Endothelial cell of umbilical vein (primary cell): ENCODE measurements around the gene STAT4. TPM values are rescaled to one million over a fixed set of nuclear protein-coding genes. Genes with fewer than 3 reads are reported as not detected.

Experiments used
- BruUV-seq: library from RNA; stranded (reverse); fragments of 400-500 nt; replicated peaks from 2 replicates; lab custom pipeline; 2021; lab: Mats Ljungman, UMichigan
- CTCF ChIA-PET: fragments of 300-600, 350-600 bp; sonication (Branson Sonifier 250); formaldehyde crosslinking; loops from one replicate; lab custom pipeline; 2021; ENCODE audit warnings: antibody characterized with exemption, inconsistent platforms; lab: Charles Lee
- POLR2A ChIA-PET: fragments of 300-600, 350-600 bp; sonication (Branson Sonifier 250); formaldehyde crosslinking; loops from one replicate; lab custom pipeline; 2021; ENCODE audit warnings: antibody characterized with exemption, inconsistent platforms; lab: Charles Lee
- DNase-seq: peaks from one replicate; pipeline ENCODE4 v3.0.0-alpha.2; 2011; ENCODE audit warnings: low read depth, low spot score
- FAIRE-seq: peaks from 2 replicates; lab custom pipeline; 2011; peaks lifted over from hg19 to GRCh38; lab: Jason Lieb, UNC
- H2AFZ ChIP-seq: 2 replicates; pipeline ENCODE4 v1.6.0; 2012; ENCODE audit warnings: low read depth, low read length, control low read depth, inconsistent platforms
- H3K27ac ChIP-seq: 2 replicates; pipeline ENCODE4 v1.5.1; 2011; ENCODE audit warnings: low read depth, mild to moderate bottlenecking, control low read depth, low read length, moderate library complexity; ENCODE audit not compliant: insufficient read depth
- H3K27me3 ChIP-seq, 2 experiments: 2 replicates each; pipeline versions ENCODE4 v1.6.0 to v1.6.1; 2011; ENCODE audit warnings: low read length in 2 of 2, mixed read lengths in 1 of 2; ENCODE audit not compliant: control insufficient read depth in 2 of 2, insufficient read depth in 2 of 2
- H3K36me3 ChIP-seq, 2 experiments: 2 replicates in 1 of 2; 3 replicates in 1 of 2; pipeline ENCODE4 v1.5.1; 2011; ENCODE audit warnings: low read length in 2 of 2, mild to moderate bottlenecking in 1 of 2, moderate library complexity in 1 of 2; ENCODE audit not compliant: control insufficient read depth in 2 of 2, insufficient read depth in 2 of 2; ENCODE audit errors: extremely low read depth in 1 of 2
- H3K4me1 ChIP-seq: 3 replicates; pipeline ENCODE4 v1.5.1; 2011; ENCODE audit warnings: mild to moderate bottlenecking, low read length; ENCODE audit not compliant: control insufficient read depth, insufficient read depth; ENCODE audit errors: extremely low read depth
- H3K4me2 ChIP-seq: 2 replicates; pipeline ENCODE4 v1.6.1; 2011; ENCODE audit warnings: low read length, control low read depth, mixed read lengths; ENCODE audit not compliant: insufficient read depth
- H3K4me3 ChIP-seq, 3 experiments: fragments of 200-600 bp in 1 of 3; sonication (generic), shearing (Covaris generic) in 1 of 3; replicated peaks in 1 of 3; 2 replicates each; pipeline ENCODE4 v1.5.1; 2011 to 2016; ENCODE audit warnings: control low read depth in 3 of 3, low read length in 3 of 3, mild to moderate bottlenecking in 2 of 3, inconsistent platforms in 1 of 3, low read depth in 1 of 3, moderate library complexity in 1 of 3; ENCODE audit not compliant: insufficient read depth in 1 of 3
- H3K79me2 ChIP-seq: 2 replicates; pipeline ENCODE4 v1.6.0; 2012; ENCODE audit warnings: low read length, inconsistent platforms; ENCODE audit not compliant: control insufficient read depth, insufficient read depth
- H3K9ac ChIP-seq: replicated peaks from 2 replicates; pipeline ENCODE3; 2011; ENCODE audit warnings: low read length, control low read depth; ENCODE audit not compliant: insufficient read depth; ENCODE audit errors: extremely low read depth
- H3K9me1 ChIP-seq: replicated peaks from 3 replicates; pipeline ENCODE4 v1.6.0; 2011; ENCODE audit warnings: mild to moderate bottlenecking, low read length; ENCODE audit not compliant: control insufficient read depth, insufficient read depth; ENCODE audit errors: extremely low read depth
- H3K9me3 ChIP-seq: replicated peaks from 2 replicates; pipeline ENCODE4 v1.5.1; 2012; ENCODE audit warnings: low read length, inconsistent platforms; ENCODE audit not compliant: control insufficient read depth, insufficient read depth
- H4K20me1 ChIP-seq: replicated peaks from 2 replicates; pipeline ENCODE3; 2011; ENCODE audit warnings: mild to moderate bottlenecking, low read length; ENCODE audit not compliant: control insufficient read depth, insufficient read depth; ENCODE audit errors: extremely low read depth
- EZH2 ChIP-seq: IDR thresholded peaks from 2 replicates; pipeline ENCODE4 v1.6.1; 2012; ENCODE audit warnings: borderline replicate concordance, low read depth, mild to moderate bottlenecking, moderate library complexity, low read length, inconsistent platforms; ENCODE audit not compliant: severe bottlenecking
- FOS ChIP-seq: IDR thresholded peaks from 2 replicates; pipeline ENCODE4 v1.6.1; 2011; ENCODE audit warnings: mild to moderate bottlenecking, low read length, moderate library complexity, borderline replicate concordance; ENCODE audit not compliant: insufficient read depth
- GATA2 ChIP-seq: IDR thresholded peaks from 2 replicates; pipeline ENCODE4 v1.7.0; 2011; ENCODE audit warnings: low read depth, mild to moderate bottlenecking, moderate library complexity, mixed read lengths, low read length; ENCODE audit not compliant: insufficient read length, insufficient read depth
- JUN ChIP-seq: IDR thresholded peaks from 2 replicates; pipeline ENCODE4 v1.6.1; 2011; ENCODE audit warnings: borderline replicate concordance, low read depth; ENCODE audit not compliant: insufficient read length, insufficient read depth
- MYC ChIP-seq: IDR thresholded peaks from one replicate; pipeline ENCODE4 v1.6.1; 2011; ENCODE audit warnings: mild to moderate bottlenecking, low read depth, low read length
- POLR2A ChIP-seq: IDR thresholded peaks from 2 replicates; pipeline ENCODE4 v1.6.1; 2012; ENCODE audit warnings: low read depth, mild to moderate bottlenecking, control low read depth, low read length
- POLR2AphosphoS5 ChIP-seq: IDR thresholded peaks from 2 replicates; pipeline ENCODE4 v1.6.1; 2012; ENCODE audit warnings: low read depth, mild to moderate bottlenecking, control low read depth, low read length, moderate library complexity; ENCODE audit not compliant: insufficient read depth
- dilution Hi-C: fragments of 300-500 bp; cut with MboI; formaldehyde crosslinking; loops from one replicate; pipeline ENCODE4 v1.15.0; 2019; ENCODE audit warnings: low sequenced_read_pairs; ENCODE audit not compliant: extremely low pct_ligation_motif_present
- intact Hi-C: fragments of 100-400 bp; cut with micrococcal nuclease; formaldehyde crosslinking; loops from one replicate; pipeline ENCODE4 v1.10.0; 2022
- polyA plus RNA-seq, 4 experiments: library from polyadenylated mRNA; depleted of rRNA in 3 of 4; stranded (reverse) in 3 of 4; unstranded in 1 of 4; fragments of >200 nt; gene quantifications; 2 replicates each; pipeline versions ENCODE4 v1.2.1 to v1.2.3, GENCODE V29; 2011 to 2012; ENCODE audit warnings: missing spikeins in 1 of 4
- total RNA-seq: library from RNA; stranded (reverse); gene quantifications from 2 replicates; pipeline ENCODE4 v1.2.3, GENCODE V29; 2021
- TF ChIP-seq, protein P1 (sequence below): IDR thresholded peaks from 2 replicates; pipeline ENCODE4 v1.6.1; 2011; ENCODE audit not compliant: insufficient read depth, insufficient read length
- TF ChIP-seq, protein P2 (sequence below), 2 donors: IDR thresholded peaks; 1 replicate in 1 of 2; 2 replicates in 1 of 2; pipeline ENCODE4 v1.5.1; 2011; ENCODE audit warnings: low read length in 2 of 2, mild to moderate bottlenecking in 2 of 2, moderate library complexity in 2 of 2, control low read depth in 1 of 2, inconsistent platforms in 1 of 2, low read depth in 1 of 2; ENCODE audit not compliant: insufficient read depth in 1 of 2; ENCODE audit errors: extremely low read depth in 1 of 2

The STAT4 gene
- total and polyA plus RNA-seq, 2 donors (not counting 3 experiments of a cell fraction or from before 2014, with no cell fraction given): 0.46 to 1.2 TPM

DNA sequence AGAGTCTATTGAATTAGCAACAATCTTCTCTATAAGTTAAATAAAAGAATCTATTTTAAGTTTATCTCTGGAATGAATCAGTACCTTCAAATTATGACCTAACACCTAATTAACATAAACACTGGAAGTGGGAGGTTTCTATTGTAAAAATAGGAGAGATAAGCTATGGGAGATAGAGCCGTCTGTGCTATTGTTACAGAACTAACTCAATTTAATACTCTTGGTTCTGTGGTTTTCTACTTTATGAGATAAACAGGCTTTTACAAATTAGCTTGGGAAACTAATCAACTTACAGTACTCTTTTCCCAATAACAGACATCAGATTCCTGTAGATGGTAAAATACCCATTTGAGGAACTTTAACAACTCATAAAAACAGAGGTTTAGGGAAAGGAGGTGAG, 111.2 kb downstream of the STAT4 start:
- Histone ChIP-seq H3K4me1 (peaks cover 26% of the 10 kb centered on the region), H2AFZ (no peak overlapping the region), H3K36me3 (no peaks in the 10 kb centered on the region), H3K9me1 (no peaks in the 10 kb centered on the region), H3K27me3 (no peaks in the 10 kb centered on the region), H3K27ac (no peak overlapping the region), H3K4me3 (no peak overlapping the region), H3K9ac (no peak overlapping the region), H4K20me1 (no peaks in the 10 kb centered on the region), H3K4me2 (no peak overlapping the region), H3K79me2 (no peaks in the 10 kb centered on the region), H3K9me3 (peaks cover 2% of the 10 kb centered on the region)
- FAIRE-seq (no peak), DNase-seq (no peak)
- no peak for TF ChIP-seq MYC
- TF ChIP-seq GATA2: no peak
- TF ChIP-seq, protein P1, sequence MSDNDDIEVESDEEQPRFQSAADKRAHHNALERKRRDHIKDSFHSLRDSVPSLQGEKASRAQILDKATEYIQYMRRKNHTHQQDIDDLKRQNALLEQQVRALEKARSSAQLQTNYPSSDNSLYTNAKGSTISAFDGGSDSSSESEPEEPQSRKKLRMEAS: no peak
- no peak for TF ChIP-seq EZH2
- TF ChIP-seq, protein P2, sequence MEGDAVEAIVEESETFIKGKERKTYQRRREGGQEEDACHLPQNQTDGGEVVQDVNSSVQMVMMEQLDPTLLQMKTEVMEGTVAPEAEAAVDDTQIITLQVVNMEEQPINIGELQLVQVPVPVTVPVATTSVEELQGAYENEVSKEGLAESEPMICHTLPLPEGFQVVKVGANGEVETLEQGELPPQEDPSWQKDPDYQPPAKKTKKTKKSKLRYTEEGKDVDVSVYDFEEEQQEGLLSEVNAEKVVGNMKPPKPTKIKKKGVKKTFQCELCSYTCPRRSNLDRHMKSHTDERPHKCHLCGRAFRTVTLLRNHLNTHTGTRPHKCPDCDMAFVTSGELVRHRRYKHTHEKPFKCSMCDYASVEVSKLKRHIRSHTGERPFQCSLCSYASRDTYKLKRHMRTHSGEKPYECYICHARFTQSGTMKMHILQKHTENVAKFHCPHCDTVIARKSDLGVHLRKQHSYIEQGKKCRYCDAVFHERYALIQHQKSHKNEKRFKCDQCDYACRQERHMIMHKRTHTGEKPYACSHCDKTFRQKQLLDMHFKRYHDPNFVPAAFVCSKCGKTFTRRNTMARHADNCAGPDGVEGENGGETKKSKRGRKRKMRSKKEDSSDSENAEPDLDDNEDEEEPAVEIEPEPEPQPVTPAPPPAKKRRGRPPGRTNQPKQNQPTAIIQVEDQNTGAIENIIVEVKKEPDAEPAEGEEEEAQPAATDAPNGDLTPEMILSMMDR (IDR thresholded peaks at IDR 0.05; ENCODE audit: extremely low read depth in 1 of 2, insufficient read depth in 1 of 2, low read depth in 1 of 2, low read length in 2 of 2): no peak
- TF ChIP-seq POLR2AphosphoS5: no peak
- TF ChIP-seq JUN: no peak
- TF ChIP-seq FOS: no peak
- TF ChIP-seq POLR2A: no peak
- CTCF ChIA-PET: interaction anchor here (5.9 kb wide), 1 partner anchor 13 kb away, joined by 56 read pairs; no protein-coding TSS in a partner anchor
- dilution Hi-C loops (no loop called here), intact Hi-C loops (loop anchor here (10.0 kb wide), 1 partner anchor 345 kb away; no protein-coding TSS in a partner anchor)
- POLR2A ChIA-PET: no interaction called here
- BruUV-seq: no TSS peak
